H9 (cell line): ENCODE data around the gene LATS2. TPM values are rescaled to one million over a fixed set of nuclear protein-coding genes. Genes with fewer than 3 reads are reported as not detected.

Experiments used
- DNase-seq: peaks from one replicate; pipeline ENCODE4 v3.0.0-alpha.2; 2017
- H2AFZ ChIP-seq: one replicate; pipeline ENCODE4 v1.6.1; 2013; ENCODE audit warnings: mild to moderate bottlenecking, low read length, control low read depth, moderate library complexity
- H2AK5ac ChIP-seq: 2 replicates; pipeline ENCODE4 v1.6.1; 2013; ENCODE audit warnings: low read length, control low read depth, mixed read lengths; ENCODE audit not compliant: insufficient read length
- H2BK120ac ChIP-seq: one replicate; pipeline ENCODE4 v1.6.1; 2013; ENCODE audit warnings: low read depth, mild to moderate bottlenecking, low read length, control low read depth, inconsistent platforms; ENCODE audit not compliant: poor library complexity, severe bottlenecking
- H2BK12ac ChIP-seq: 2 replicates; pipeline ENCODE4 v1.6.1; 2013; ENCODE audit warnings: low read length, control low read depth, mixed read lengths, low read depth; ENCODE audit not compliant: insufficient read length
- H2BK15ac ChIP-seq: 2 replicates; pipeline ENCODE4 v1.6.1; 2013; ENCODE audit warnings: low read depth, low read length, control low read depth
- H2BK20ac ChIP-seq: one replicate; pipeline ENCODE4 v1.6.1; 2013; ENCODE audit warnings: low read depth, mild to moderate bottlenecking, low read length, control low read depth, inconsistent platforms; ENCODE audit not compliant: poor library complexity, severe bottlenecking
- H2BK5ac ChIP-seq: 2 replicates; pipeline ENCODE4 v1.6.1; 2013; ENCODE audit warnings: low read length, control low read depth, mixed read lengths; ENCODE audit not compliant: insufficient read length
- H3K14ac ChIP-seq: 2 replicates; pipeline ENCODE4 v1.6.1; 2013; ENCODE audit warnings: low read length, control low read depth; ENCODE audit not compliant: insufficient read depth
- H3K18ac ChIP-seq: 2 replicates; pipeline ENCODE4 v1.6.1; 2013; ENCODE audit warnings: low read depth, mild to moderate bottlenecking, mixed read lengths, low read length, control low read depth; ENCODE audit not compliant: insufficient read length
- H3K23ac ChIP-seq: 2 replicates; pipeline ENCODE4 v1.6.1; 2013; ENCODE audit warnings: low read length, control low read depth, mixed read lengths, low read depth; ENCODE audit not compliant: insufficient read length
- H3K23me2 ChIP-seq: 2 replicates; pipeline ENCODE4 v1.6.1; 2013; ENCODE audit warnings: low read depth, mild to moderate bottlenecking, mixed read lengths, low read length, control low read depth; ENCODE audit not compliant: insufficient read length, poor library complexity, severe bottlenecking
- H3K27ac ChIP-seq: 2 replicates; pipeline ENCODE4 v1.5.1; 2013; ENCODE audit warnings: low read length, control low read depth, mixed read lengths, low read depth; ENCODE audit not compliant: insufficient read length
- H3K27me3 ChIP-seq: 2 replicates; pipeline ENCODE4 v1.6.1; 2013; ENCODE audit warnings: low read length, control low read depth, inconsistent platforms; ENCODE audit not compliant: insufficient read depth
- H3K4ac ChIP-seq: 2 replicates; pipeline ENCODE4 v1.6.1; 2013; ENCODE audit warnings: low read depth, mild to moderate bottlenecking, control low read depth, inconsistent platforms, low read length, moderate library complexity
- H3K4me1 ChIP-seq: 2 replicates; pipeline ENCODE4 v1.6.1; 2013; ENCODE audit warnings: low read length, control low read depth, inconsistent platforms; ENCODE audit not compliant: insufficient read depth
- H3K4me2 ChIP-seq: 2 replicates; pipeline ENCODE4 v1.6.1; 2013; ENCODE audit warnings: low read length, control low read depth, mixed read lengths; ENCODE audit not compliant: insufficient read length, insufficient read depth
- H3K56ac ChIP-seq: 2 replicates; pipeline ENCODE4 v1.6.1; 2013; ENCODE audit warnings: low read depth, mild to moderate bottlenecking, mixed read lengths, low read length, control low read depth; ENCODE audit not compliant: insufficient read length
- H3K79me1 ChIP-seq: 2 replicates; pipeline ENCODE4 v1.6.1; 2013; ENCODE audit warnings: low read depth, mild to moderate bottlenecking, moderate library complexity, low read length, control low read depth, inconsistent platforms; ENCODE audit not compliant: insufficient read depth, poor library complexity, severe bottlenecking
- H3K79me2 ChIP-seq: 2 replicates; pipeline ENCODE4 v1.6.1; 2013; ENCODE audit warnings: low read length, control low read depth, inconsistent platforms; ENCODE audit not compliant: insufficient read depth
- H3K9ac ChIP-seq: 2 replicates; pipeline ENCODE4 v1.6.1; 2013; ENCODE audit warnings: low read length, control low read depth, mixed read lengths; ENCODE audit not compliant: insufficient read length; ENCODE audit errors: extremely low read depth
- H3K9me3 ChIP-seq: one replicate; pipeline ENCODE4 v1.6.1; 2013; ENCODE audit warnings: low read depth, low read length, inconsistent platforms; ENCODE audit not compliant: control insufficient read depth
- H3T11ph ChIP-seq: one replicate; pipeline ENCODE4 v1.6.1; 2013; ENCODE audit warnings: mild to moderate bottlenecking, low read length, control low read depth, inconsistent platforms
- H4K20me1 ChIP-seq: one replicate; pipeline ENCODE4 v1.6.1; 2013; ENCODE audit not compliant: control insufficient read depth, insufficient read length, insufficient read depth
- H4K5ac ChIP-seq: 2 replicates; pipeline ENCODE4 v1.6.1; 2013; ENCODE audit warnings: low read depth, mild to moderate bottlenecking, mixed read lengths, low read length, control low read depth; ENCODE audit not compliant: insufficient read length
- H4K8ac ChIP-seq: replicated peaks from 2 replicates; pipeline ENCODE4 v1.6.1; 2013; ENCODE audit warnings: low read length, control low read depth, mixed read lengths, low read depth; ENCODE audit not compliant: insufficient read length
- H4K91ac ChIP-seq: 2 replicates; pipeline ENCODE4 v1.6.1; 2013; ENCODE audit warnings: low read depth, mild to moderate bottlenecking, moderate library complexity, mixed read lengths, low read length, control low read depth; ENCODE audit not compliant: insufficient read length
- H3K27ac Mint-ChIP-seq, 3 experiments: 2 replicates in 2 of 3; 3 replicates in 1 of 3; pipeline ENCODE4 v1.8.0; 2020 to 2021; ENCODE audit warnings: mixed read lengths in 3 of 3, mild to moderate bottlenecking in 1 of 3, moderate library complexity in 1 of 3
- H3K27me3 Mint-ChIP-seq: 2 replicates; pipeline ENCODE4 v1.8.0; 2021; ENCODE audit warnings: low read depth, mild to moderate bottlenecking, moderate library complexity, mixed read lengths
- H3K36me3 Mint-ChIP-seq, 3 experiments: 2 replicates in 2 of 3; 3 replicates in 1 of 3; pipeline ENCODE4 v1.8.0; 2020 to 2021; ENCODE audit warnings: low read depth in 3 of 3, mixed read lengths in 3 of 3; ENCODE audit not compliant: insufficient read depth in 1 of 3
- H3K4me1 Mint-ChIP-seq, 2 experiments: 2 replicates each; pipeline ENCODE4 v1.8.0; 2020; ENCODE audit warnings: mixed read lengths in 2 of 2
- H3K4me3 Mint-ChIP-seq, 2 experiments: 2 replicates in 1 of 2; 3 replicates in 1 of 2; pipeline ENCODE4 v1.8.0; 2020 to 2021; ENCODE audit warnings: mild to moderate bottlenecking in 2 of 2, mixed read lengths in 2 of 2, moderate library complexity in 1 of 2
- H3K9me3 Mint-ChIP-seq, 2 experiments: 2 replicates in 1 of 2; 3 replicates in 1 of 2; pipeline ENCODE4 v1.8.0; 2020; ENCODE audit warnings: mild to moderate bottlenecking in 2 of 2, mixed read lengths in 2 of 2, moderate library complexity in 1 of 2
- WGBS: extraction: QIAGEN DNeasy Blood & Tissue Kit; methylation state at CpG from one replicate; pipeline ENCODE4 v1.1.7; 2013; ENCODE audit warnings: missing lambda C conversion rate, low lambda C conversion rate, mixed read lengths; ENCODE audit not compliant: insufficient read length; ENCODE audit errors: extremely low coverage; 5-methylcytosine and 5-hydroxymethylcytosine counted together
- total RNA-seq: library from RNA; stranded (reverse); gene quantifications from 2 replicates; pipeline ENCODE4 v1.2.1, GENCODE V29; 2021
- TF ChIP-seq, protein P1 (sequence below): fragments of 200-600 bp; sonication (generic); conservative IDR thresholded peaks from 3 replicates; pipeline ENCODE4 v1.8.0; 2021; ENCODE audit warnings: antibody characterized with exemption, mild to moderate bottlenecking

Gene LATS2
- total RNA-seq, 1 experiment from 2014 or later, result 20.0 TPM

DNA sequence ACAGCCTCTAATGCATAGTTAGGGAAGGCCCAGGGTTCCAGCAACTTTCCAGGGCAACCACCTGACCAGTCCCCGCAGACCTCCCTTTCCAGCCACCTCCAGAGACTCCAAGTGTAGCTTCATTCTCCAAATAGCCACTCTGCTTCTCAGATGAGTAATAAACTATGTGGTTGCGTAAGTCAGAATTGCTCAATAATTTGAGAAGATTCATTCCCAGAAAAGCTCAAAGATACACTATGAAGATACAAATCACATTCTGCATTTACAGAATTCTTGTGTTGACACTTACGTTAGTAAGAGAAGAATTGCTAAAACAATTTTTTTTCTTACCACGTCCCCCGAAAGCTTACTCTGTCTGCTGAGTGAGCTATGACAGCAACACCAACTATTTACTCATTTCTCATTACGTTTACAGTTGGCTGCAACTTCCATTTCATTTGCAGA lies 8.2 kb upstream of the LATS2 start:
- no peak overlapping the region for H3K23ac ChIP-seq
- H3K9me3 ChIP-seq, result no peaks in the 10 kb centered on the region

More for the DNA sequence above, 8.2 kb upstream of the LATS2 start:
- Histone ChIP-seq H4K8ac (no peak overlapping the region), H2AK5ac (no peak overlapping the region), H3K18ac (no peak overlapping the region), H3K4me2 (no peak overlapping the region), H3K23me2 (no peaks in the 10 kb centered on the region), H3T11ph (no peak overlapping the region), H2BK5ac (no peak overlapping the region), H2BK120ac (no peak overlapping the region), H2AFZ (no peak overlapping the region), H3K4ac (no peak overlapping the region), H3K27ac (no peak overlapping the region), H3K4me1 (peaks cover 2% of the 10 kb centered on the region; the same call in 1 of the 2 replicates), H3K79me2 (no peaks in the 10 kb centered on the region), H3K56ac (no peak overlapping the region), H4K20me1 (no peaks in the 10 kb centered on the region), H3K27me3 (no peaks in the 10 kb centered on the region), H4K5ac (no peak overlapping the region), H3K14ac (no peak overlapping the region), H2BK12ac (no peak overlapping the region), H2BK15ac (no peak overlapping the region), H2BK20ac (no peak overlapping the region), H4K91ac (no peak overlapping the region), H3K79me1 (no peaks in the 10 kb centered on the region), H3K9ac (no peak overlapping the region)
- Mint-ChIP-seq H3K36me3 (no peaks in the 10 kb centered on the region), H3K4me1 (peaks cover 4 to 6% of the 10 kb centered on the region in 2 experiments), H3K9me3 (no peaks in the 10 kb centered on the region), H3K4me3 (no peak overlapping the region), H3K27ac (no peak overlapping the region), H3K27me3 (peaks cover 5% of the 10 kb centered on the region)
- TF ChIP-seq, protein P1, sequence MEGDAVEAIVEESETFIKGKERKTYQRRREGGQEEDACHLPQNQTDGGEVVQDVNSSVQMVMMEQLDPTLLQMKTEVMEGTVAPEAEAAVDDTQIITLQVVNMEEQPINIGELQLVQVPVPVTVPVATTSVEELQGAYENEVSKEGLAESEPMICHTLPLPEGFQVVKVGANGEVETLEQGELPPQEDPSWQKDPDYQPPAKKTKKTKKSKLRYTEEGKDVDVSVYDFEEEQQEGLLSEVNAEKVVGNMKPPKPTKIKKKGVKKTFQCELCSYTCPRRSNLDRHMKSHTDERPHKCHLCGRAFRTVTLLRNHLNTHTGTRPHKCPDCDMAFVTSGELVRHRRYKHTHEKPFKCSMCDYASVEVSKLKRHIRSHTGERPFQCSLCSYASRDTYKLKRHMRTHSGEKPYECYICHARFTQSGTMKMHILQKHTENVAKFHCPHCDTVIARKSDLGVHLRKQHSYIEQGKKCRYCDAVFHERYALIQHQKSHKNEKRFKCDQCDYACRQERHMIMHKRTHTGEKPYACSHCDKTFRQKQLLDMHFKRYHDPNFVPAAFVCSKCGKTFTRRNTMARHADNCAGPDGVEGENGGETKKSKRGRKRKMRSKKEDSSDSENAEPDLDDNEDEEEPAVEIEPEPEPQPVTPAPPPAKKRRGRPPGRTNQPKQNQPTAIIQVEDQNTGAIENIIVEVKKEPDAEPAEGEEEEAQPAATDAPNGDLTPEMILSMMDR, result no peak
- DNase-seq, result no peak
- WGBS, result no CpG with 5 or more reads among the region's 6 CpGs
